HCT116 (cell line): ENCODE results near the gene GP1BB. TPM values are rescaled to one million over a fixed set of nuclear protein-coding genes. Genes with fewer than 3 reads are reported as not detected.

ENCODE experiments used
- ATAC-seq: fragments of 200-7000 bp; cut with Tn5 transposase; 2 replicates; pipeline ENCODE4 v1.9.1; 2020; ENCODE audit warnings: mild to moderate bottlenecking, moderate library complexity
- BruUV-seq: library from RNA; stranded (reverse); fragments of 400-500 nt; replicated peaks from 2 replicates; lab custom pipeline; 2021; lab: Mats Ljungman, UMichigan
- CTCF ChIA-PET: fragments of 300-600 bp; sonication (Branson Sonifier 250); formaldehyde crosslinking; loops from one replicate; lab custom pipeline; 2021; ENCODE audit warnings: antibody characterized with exemption; lab: Charles Lee
- POLR2A ChIA-PET: fragments of 300-600, 350-600 bp; sonication (Branson Sonifier 250); formaldehyde crosslinking; loops from one replicate; lab custom pipeline; 2021; ENCODE audit warnings: antibody characterized with exemption; lab: Charles Lee
- RAD21 ChIA-PET, 2 experiments: fragments of 300-600 bp; sonication (Branson Sonifier 250); formaldehyde crosslinking; loops; one replicate each; lab custom pipeline; 2023; ENCODE audit warnings: low total read pairs in 2 of 2; ENCODE audit not compliant: uncharacterized antibody in 2 of 2, unreplicated experiment in 2 of 2, low non-redundant PET in 1 of 2; lab: Charles Lee
- DNase-seq: peaks from one replicate; pipeline ENCODE4 v3.0.0-alpha.2; 2010; ENCODE audit warnings: low read depth, low spot score
- H2AFZ ChIP-seq: fragments of 200-600 bp; shearing (Covaris generic), sonication (generic); 2 replicates; pipeline ENCODE4 v1.6.1; 2017; ENCODE audit warnings: low read depth, mixed run types, mixed read lengths, antibody characterized with exemption, low read length; ENCODE audit not compliant: poor library complexity, severe bottlenecking
- H3K27ac ChIP-seq: 2 replicates; pipeline ENCODE4 v1.5.1; 2012; ENCODE audit warnings: low read depth, low read length
- H3K27me3 ChIP-seq: fragments of 200-600 bp; sonication (generic); 2 replicates; pipeline ENCODE4 v1.6.1; 2016; ENCODE audit warnings: mixed run types, low read length, mixed read lengths; ENCODE audit not compliant: insufficient read depth
- H3K36me3 ChIP-seq, 2 experiments: fragments of 200-500 bp in 1 of 2; fragments of 200-600 bp in 1 of 2; sonication (Bioruptor generic) in 1 of 2; sonication (generic) in 1 of 2; 2 replicates each; pipeline versions ENCODE4 v1.5.1 to v1.6.1; 2014 to 2016; ENCODE audit warnings: low read length in 2 of 2, inconsistent platforms in 1 of 2, mixed read lengths in 1 of 2, mixed run types in 1 of 2; ENCODE audit not compliant: insufficient read depth in 2 of 2, control insufficient read depth in 1 of 2
- H3K4me1 ChIP-seq, 2 experiments: fragments of 200-600 bp in 1 of 2; sonication (generic) in 1 of 2; 2 replicates each; pipeline versions ENCODE4 v1.5.1 to v1.6.1; 2012 to 2017; ENCODE audit warnings: low read length in 2 of 2, inconsistent platforms in 1 of 2, mild to moderate bottlenecking in 1 of 2, mixed read lengths in 1 of 2, mixed run types in 1 of 2, moderate library complexity in 1 of 2; ENCODE audit not compliant: insufficient read depth in 2 of 2, control insufficient read depth in 1 of 2
- H3K4me2 ChIP-seq: fragments of 200-600 bp; sonication (generic); 2 replicates; pipeline ENCODE4 v1.6.1; 2017; ENCODE audit warnings: mixed run types, low read length, mixed read lengths
- H3K4me3 ChIP-seq, 2 experiments: fragments of 200-600 bp in 1 of 2; sonication (generic) in 1 of 2; replicated peaks in 1 of 2; 2 replicates each; pipeline ENCODE4 v1.5.1; 2011 to 2016; ENCODE audit warnings: low read length in 2 of 2, control low read depth in 1 of 2, low read depth in 1 of 2, mild to moderate bottlenecking in 1 of 2, mixed read lengths in 1 of 2, mixed run types in 1 of 2
- H3K79me2 ChIP-seq: fragments of 200-600 bp; sonication (generic); 2 replicates; pipeline ENCODE4 v1.6.1; 2017; ENCODE audit warnings: mild to moderate bottlenecking, mixed run types, low read length, moderate library complexity, mixed read lengths; ENCODE audit not compliant: insufficient read depth
- H3K9ac ChIP-seq: fragments of 200-600 bp; sonication (generic); 2 replicates; pipeline ENCODE4 v1.6.1; 2016; ENCODE audit warnings: low read length, mixed read lengths
- H3K9me2 ChIP-seq: fragments of 200-600 bp; sonication (generic), shearing (Covaris generic); 2 replicates; pipeline ENCODE4 v1.6.1; 2017; ENCODE audit warnings: mixed run types, mild to moderate bottlenecking, moderate library complexity; ENCODE audit not compliant: insufficient read depth
- H3K9me3 ChIP-seq, 2 experiments: fragments of 200-500 bp in 1 of 2; fragments of 200-600 bp in 1 of 2; sonication (Bioruptor generic) in 1 of 2; sonication (generic) in 1 of 2; 2 replicates each; pipeline ENCODE4 v1.6.1; 2014 to 2017; ENCODE audit warnings: low read length in 2 of 2, mixed read lengths in 2 of 2, inconsistent platforms in 1 of 2, low read depth in 1 of 2, mild to moderate bottlenecking in 1 of 2, mixed run types in 1 of 2, moderate library complexity in 1 of 2; ENCODE audit not compliant: control insufficient read depth in 1 of 2, insufficient read depth in 1 of 2
- H4K20me1 ChIP-seq: fragments of 200-600 bp; sonication (generic), shearing (Covaris generic); 2 replicates; pipeline ENCODE4 v1.6.1; 2017; ENCODE audit warnings: mixed run types, mild to moderate bottlenecking, moderate library complexity; ENCODE audit not compliant: insufficient read depth
- ATF3 ChIP-seq: IDR thresholded peaks from 2 replicates; pipeline ENCODE4 v1.6.1; 2012
- CBX3 ChIP-seq: IDR thresholded peaks from 2 replicates; pipeline ENCODE4 v1.6.1; 2012; ENCODE audit warnings: low read depth
- CEBPB ChIP-seq: IDR thresholded peaks from 2 replicates; pipeline ENCODE4 v1.6.1; 2012; ENCODE audit warnings: low read depth
- CTCF ChIP-seq, 3 experiments: fragments of 200-600 bp in 1 of 3; sonication (generic) in 1 of 3; IDR thresholded peaks in 2 of 3; conservative IDR thresholded peaks in 1 of 3; 2 replicates each; pipeline ENCODE4 v1.5.1; 2012 to 2017; ENCODE audit warnings: low read depth in 2 of 3, low read length in 2 of 3, antibody characterized with exemption in 1 of 3, borderline replicate concordance in 1 of 3, control low read depth in 1 of 3, mild to moderate bottlenecking in 1 of 3, mixed read lengths in 1 of 3, mixed run types in 1 of 3, moderate library complexity in 1 of 3; ENCODE audit not compliant: insufficient read depth in 1 of 3
- EGR1 ChIP-seq: IDR thresholded peaks from 2 replicates; pipeline ENCODE4 v1.6.1; 2012; ENCODE audit warnings: low read depth
- EZH2 ChIP-seq: fragments of 200-600 bp; sonication (generic); IDR thresholded peaks from 2 replicates; pipeline ENCODE4 v1.6.1; 2017; ENCODE audit warnings: antibody characterized with exemption, mixed run types
- EZH2phosphoT487 ChIP-seq: fragments of 200-600 bp; IDR thresholded peaks from 2 replicates; pipeline ENCODE4 v1.6.1; 2018; ENCODE audit warnings: antibody characterized with exemption, borderline replicate concordance
- FOSL1 ChIP-seq: IDR thresholded peaks from 2 replicates; pipeline ENCODE4 v1.6.1; 2012; ENCODE audit warnings: low read depth
- JUND ChIP-seq: IDR thresholded peaks from 2 replicates; pipeline ENCODE4 v1.6.1; 2012
- POLR2A ChIP-seq: IDR thresholded peaks from 2 replicates; pipeline ENCODE4 v1.7.0; 2011; ENCODE audit warnings: borderline replicate concordance; ENCODE audit not compliant: insufficient read depth, insufficient read length; ENCODE audit errors: extremely low read depth
- POLR2AphosphoS5 ChIP-seq: IDR thresholded peaks from 2 replicates; pipeline ENCODE4 v1.6.1; 2011; ENCODE audit warnings: mild to moderate bottlenecking, low read depth, low read length, moderate library complexity
- REST ChIP-seq: IDR thresholded peaks from 2 replicates; pipeline ENCODE4 v1.6.1; 2012; ENCODE audit warnings: low read depth
- SIN3A ChIP-seq: IDR thresholded peaks from 2 replicates; pipeline ENCODE4 v1.6.1; 2012; ENCODE audit warnings: low read depth
- SP1 ChIP-seq: IDR thresholded peaks from 2 replicates; pipeline ENCODE4 v1.6.1; 2012; ENCODE audit warnings: low read depth
- SRF ChIP-seq: IDR thresholded peaks from 2 replicates; pipeline ENCODE4 v1.6.1; 2012; ENCODE audit warnings: low read depth
- TCF7L2 ChIP-seq: IDR thresholded peaks from 2 replicates; pipeline ENCODE4 v1.7.0; 2011; ENCODE audit warnings: borderline replicate concordance, inconsistent platforms; ENCODE audit not compliant: insufficient read depth, insufficient read length; ENCODE audit errors: extremely low read depth
- ZBTB33 ChIP-seq: IDR thresholded peaks from 2 replicates; pipeline ENCODE4 v1.6.1; 2011; ENCODE audit warnings: mild to moderate bottlenecking, low read length, moderate library complexity; ENCODE audit not compliant: insufficient replicate concordance; ENCODE audit errors: extremely low read depth
- intact Hi-C: fragments of 100-400 bp; cut with micrococcal nuclease; formaldehyde crosslinking; loops from 2 replicates; pipeline ENCODE4 v1.10.0; 2022
- total RNA-seq: library from RNA; stranded (reverse); gene quantifications from one replicate; pipeline ENCODE4 v1.2.1, GENCODE V29; 2021; ENCODE audit not compliant: unreplicated experiment

GP1BB gene
- total RNA-seq, 1 experiment from 2014 or later = 4.8 TPM

- RAD21 ChIA-PET = no interaction called here
- H3K9ac ChIP-seq = no peak overlapping the region
- H3K27ac ChIP-seq = no peak overlapping the region
- H3K9me3 ChIP-seq = no peaks in the 10 kb centered on the region
- no peaks in the 10 kb centered on the region for H4K20me1 ChIP-seq
- H3K4me2 ChIP-seq = no peak overlapping the region
- no peak for DNase-seq
- no peak overlapping the region for H3K4me3 ChIP-seq
- H2AFZ ChIP-seq = no peak overlapping the region
- ATAC-seq = no peak
- H3K27me3 ChIP-seq = no peaks in the 10 kb centered on the region
- intact Hi-C loops = loop anchor here (10.0 kb wide), 1 partner anchor 416 kb away; the partner anchor contains the start of gene CLTCL1
- H3K36me3 ChIP-seq = no peaks in the 10 kb centered on the region
- CTCF ChIA-PET = interaction anchor here (1.3 kb wide), 1 partner anchor 20 kb away, joined by 3 read pairs; no protein-coding TSS in a partner anchor
- TF ChIP-seq FOSL1 (no peak), EGR1 (no peak), POLR2AphosphoS5 (no peak), JUND (no peak), ZBTB33 (no peak), EZH2phosphoT487 (no peak), ATF3 (no peak), TCF7L2 (no peak), SIN3A (no peak), POLR2A (no peak), EZH2 (no peak), REST (no peak), SRF (no peak), CTCF (IDR thresholded peaks at IDR 0.05 in 2 of 3, conservative IDR thresholded peaks at IDR 0.05 in 1 of 3; ENCODE audit: borderline replicate concordance in 1 of 3, insufficient read depth in 1 of 3, low read depth in 2 of 3, low read length in 2 of 3) (no peak), CEBPB (no peak), SP1 (no peak), CBX3 (no peak)
- no peaks in the 10 kb centered on the region for H3K9me2 ChIP-seq
- peaks cover 0 to 12% of the 10 kb centered on the region in 2 experiments; a peak in 1 of 4 replicates for H3K4me1 ChIP-seq
- no TSS peak for BruUV-seq
- POLR2A ChIA-PET = no interaction called here
- H3K79me2 ChIP-seq = no peaks in the 10 kb centered on the region
These were observed 12.6 kb upstream of the GP1BB start for GRCh38 chr22:19710769-19711106.
